Activated T-cell treated with anti-CD3 and anti-CD28 coated beads, Interleukin-2, amount 50 U/mL, for 1 hour (primary cell): Measurements from ENCODE around the gene CYSRT1.
"Not testable (repeated sequence)": the region's sequence is repeated elsewhere in the genome, so short reads cannot be mapped to it uniquely, and the experiment has no call there.

ENCODE experiments used
- DNase-seq: peaks from one replicate; pipeline ENCODE4 v3.0.0-alpha.2; 2020

CYSRT1 gene

DNA sequence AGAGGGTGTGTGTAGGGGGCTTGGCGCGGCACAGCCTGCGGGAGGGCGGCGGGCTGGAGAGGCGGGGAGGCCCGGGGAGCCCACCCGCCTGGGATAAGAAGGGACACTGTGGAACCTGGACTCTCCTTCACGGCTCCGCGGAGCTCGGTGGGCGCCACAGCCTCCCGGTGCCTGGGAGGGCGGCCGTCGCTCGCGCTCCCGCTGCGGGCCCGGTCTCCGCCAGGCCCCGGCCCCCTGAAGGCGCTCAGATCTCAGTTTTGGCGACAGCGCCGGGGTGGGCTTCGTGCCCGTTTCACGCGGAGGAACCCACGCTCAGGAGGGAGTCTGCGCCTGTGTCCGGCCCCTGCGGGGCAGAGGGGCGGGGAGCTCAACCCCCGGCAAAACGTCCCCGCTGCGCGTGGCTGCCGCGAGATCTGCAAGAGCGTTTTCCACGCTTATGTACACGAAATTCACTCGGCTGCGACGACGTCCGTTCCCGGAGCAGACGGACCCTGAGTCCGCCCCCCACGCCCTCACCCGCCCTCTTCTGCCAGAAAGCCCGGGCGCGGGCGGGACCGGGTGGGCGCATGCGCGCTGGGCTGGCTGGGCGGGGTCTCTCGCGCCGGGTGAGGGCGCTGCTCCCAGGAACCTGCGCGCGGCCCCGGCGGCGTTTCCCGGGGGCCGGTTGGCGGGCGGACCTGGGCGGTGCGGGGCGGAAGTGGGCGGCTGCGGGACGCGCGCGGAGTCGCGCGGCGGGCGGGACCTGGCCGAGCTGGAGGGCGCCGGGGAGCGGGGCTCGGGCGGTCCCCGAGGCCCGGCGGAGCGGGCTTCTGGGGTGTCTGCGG lies 29.9 kb downstream of the CYSRT1 start, which contains the start of gene NELFB:
NELFB (plus strand) TSS at position 704 of the 824 bp plus-strand sequence.
- DNase-seq = peak; percentile 99

DNA sequence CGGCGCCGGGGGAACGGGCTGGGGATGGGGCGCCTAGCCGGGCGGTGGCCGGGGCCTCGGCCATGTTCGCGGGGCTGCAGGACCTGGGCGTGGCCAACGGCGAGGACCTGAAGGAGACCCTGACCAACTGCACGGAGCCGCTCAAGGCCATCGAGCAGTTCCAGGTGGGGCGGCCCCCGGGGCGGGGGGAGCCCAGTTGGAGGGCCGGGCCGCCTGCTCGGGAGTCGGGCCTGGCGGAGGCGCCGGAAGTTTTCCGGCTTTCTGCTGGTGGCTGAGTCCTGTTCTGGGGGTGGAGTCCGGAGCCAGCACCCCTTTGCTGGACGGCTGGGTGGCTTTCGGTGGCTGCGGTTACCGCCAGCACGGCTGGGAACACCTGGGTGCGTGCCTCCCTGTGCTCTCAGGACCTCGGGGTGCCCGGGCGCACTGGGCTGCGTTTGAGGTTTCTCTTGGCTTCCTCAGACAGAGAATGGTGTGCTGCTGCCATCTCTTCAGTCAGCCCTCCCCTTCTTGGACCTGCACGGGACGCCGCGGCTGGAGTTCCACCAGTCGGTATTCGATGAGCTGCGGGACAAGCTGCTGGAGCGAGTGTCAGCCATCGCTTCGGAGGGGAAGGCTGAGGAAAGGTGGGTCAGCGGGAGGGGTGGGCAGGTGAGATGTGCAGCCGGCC lies 30.6 kb downstream of the CYSRT1 start:
- DNase-seq = no peak

DNA sequence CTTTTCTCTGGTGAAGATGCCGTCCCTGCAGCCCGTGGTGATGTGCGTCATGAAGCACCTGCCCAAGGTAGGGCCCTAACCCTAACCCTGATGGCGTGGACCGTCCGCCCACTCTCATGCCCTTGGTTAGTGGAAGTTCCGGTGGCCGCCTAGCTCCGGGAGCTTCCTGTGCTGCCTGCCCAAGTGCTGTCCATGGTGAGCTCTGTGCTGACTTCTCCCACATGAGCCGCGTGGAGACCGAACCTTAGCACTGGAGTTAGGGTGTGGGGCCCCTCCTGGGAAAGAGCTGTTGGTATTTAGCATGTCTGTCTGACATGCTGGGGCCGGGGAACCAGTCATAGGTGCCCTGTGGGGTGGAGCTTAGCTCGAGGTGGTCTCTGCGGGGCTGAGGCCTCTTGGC lies 31.4 kb downstream of the CYSRT1 start:
- DNase-seq = no peak

DNA sequence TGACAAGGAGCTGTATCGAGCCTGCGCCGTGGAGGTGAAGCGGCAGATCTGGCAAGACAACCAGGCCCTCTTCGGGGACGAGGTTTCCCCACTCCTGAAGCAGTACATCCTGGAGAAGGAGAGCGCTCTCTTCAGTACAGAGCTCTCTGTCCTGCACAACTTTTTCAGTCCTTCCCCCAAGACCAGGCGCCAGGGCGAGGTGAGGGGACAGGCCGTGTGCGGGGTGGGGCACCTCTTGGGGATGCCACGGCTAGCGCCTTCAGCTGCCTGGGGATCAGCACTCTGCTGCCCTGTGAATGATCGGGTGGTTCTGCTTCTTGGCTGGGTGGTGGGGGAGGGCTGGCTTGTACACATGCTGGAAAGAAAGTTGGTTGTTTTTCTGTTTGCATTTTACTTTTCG lies 31.9 kb downstream of the CYSRT1 start:
- DNase-seq = no peak

DNA sequence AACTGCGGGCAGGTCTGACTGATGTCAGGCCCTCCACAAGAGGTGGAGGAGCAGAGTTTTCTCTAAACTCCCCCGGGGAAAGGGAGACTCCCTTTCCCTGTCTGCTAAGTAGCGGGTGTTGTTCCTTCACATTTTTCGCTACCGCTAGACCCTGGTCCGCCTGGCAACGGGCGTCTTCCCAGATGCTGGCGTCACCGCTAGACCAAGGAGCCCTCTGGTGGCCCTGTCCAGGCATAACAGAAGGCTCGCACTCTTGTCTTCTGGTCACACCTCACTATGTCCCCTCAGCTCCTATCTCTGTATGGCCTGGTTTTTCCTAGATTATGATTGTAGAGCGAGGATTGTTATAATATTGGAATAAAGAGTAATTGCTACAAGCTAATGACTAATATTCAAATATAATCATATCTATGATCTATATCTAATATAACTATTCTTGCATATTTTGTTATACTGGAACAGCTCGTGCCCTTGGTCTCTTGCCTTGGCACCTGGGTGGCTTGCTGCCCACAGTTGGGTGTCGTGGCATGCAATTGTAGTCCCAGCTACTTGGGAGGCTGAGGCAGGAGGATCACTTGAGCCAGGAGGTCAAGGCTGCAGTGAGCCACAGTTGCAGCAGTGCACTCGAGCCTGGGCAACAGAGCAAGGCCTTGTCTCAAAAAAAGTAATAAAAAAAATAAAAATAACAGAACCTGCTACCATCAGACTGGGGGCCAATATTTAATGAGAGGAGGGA lies 37.4 kb downstream of the CYSRT1 start:
- not testable (repeated sequence) for DNase-seq

DNA sequence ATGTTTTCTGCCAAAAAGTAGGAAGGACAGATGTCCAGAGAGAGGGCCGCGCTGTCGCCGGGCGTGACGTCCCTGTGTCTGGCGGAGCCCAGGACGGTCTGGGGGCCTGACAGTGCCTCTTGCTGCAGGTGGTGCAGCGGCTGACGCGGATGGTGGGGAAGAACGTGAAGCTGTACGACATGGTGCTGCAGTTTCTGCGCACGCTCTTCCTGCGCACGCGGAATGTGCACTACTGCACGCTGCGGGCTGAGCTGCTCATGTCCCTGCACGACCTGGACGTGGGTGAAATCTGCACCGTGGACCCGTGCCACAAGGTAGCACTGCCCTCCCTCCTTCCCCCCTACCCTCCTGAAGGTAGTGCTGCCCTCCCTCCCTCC lies 37.9 kb downstream of the CYSRT1 start:
- DNase-seq = no peak

DNA sequence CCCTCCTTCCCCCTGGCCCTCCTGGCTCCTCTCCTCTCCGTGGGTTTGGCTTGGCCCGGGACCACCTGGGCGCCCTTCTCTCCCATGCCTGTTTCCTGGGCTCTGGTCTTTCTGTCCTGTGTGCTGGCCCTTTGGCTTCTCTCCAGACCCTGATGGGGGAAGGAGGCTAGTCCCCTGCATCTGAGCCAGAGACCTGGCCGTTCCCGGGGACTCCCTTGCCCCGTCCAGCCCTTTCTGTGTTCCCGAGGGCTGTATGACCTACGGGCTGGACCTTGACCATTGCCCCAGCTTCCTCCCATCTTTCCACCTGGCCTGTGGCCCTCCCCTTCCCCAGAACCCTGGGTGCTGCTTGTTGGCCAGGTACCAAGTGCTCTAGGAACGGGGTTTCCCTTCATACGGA lies 38.5 kb downstream of the CYSRT1 start:
- no peak for DNase-seq

DNA sequence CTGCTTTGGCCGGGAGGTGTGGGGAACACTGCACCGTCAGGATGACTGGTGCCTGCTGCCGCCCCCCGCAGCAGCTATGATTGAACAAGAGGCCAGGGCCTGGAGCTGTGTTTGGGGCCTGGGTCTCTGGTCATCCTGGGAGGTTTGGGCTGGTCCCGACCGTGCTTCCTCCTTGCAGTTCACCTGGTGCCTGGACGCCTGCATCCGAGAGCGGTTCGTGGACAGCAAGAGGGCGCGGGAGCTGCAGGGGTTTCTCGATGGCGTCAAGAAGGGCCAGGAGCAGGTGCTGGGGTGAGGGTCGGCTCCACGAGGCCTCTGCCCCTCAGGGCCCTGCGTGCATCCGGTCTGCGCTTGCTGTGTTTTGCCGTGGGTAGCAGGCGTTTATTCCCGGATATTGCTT lies 39.1 kb downstream of the CYSRT1 start:
- no peak for DNase-seq

DNA sequence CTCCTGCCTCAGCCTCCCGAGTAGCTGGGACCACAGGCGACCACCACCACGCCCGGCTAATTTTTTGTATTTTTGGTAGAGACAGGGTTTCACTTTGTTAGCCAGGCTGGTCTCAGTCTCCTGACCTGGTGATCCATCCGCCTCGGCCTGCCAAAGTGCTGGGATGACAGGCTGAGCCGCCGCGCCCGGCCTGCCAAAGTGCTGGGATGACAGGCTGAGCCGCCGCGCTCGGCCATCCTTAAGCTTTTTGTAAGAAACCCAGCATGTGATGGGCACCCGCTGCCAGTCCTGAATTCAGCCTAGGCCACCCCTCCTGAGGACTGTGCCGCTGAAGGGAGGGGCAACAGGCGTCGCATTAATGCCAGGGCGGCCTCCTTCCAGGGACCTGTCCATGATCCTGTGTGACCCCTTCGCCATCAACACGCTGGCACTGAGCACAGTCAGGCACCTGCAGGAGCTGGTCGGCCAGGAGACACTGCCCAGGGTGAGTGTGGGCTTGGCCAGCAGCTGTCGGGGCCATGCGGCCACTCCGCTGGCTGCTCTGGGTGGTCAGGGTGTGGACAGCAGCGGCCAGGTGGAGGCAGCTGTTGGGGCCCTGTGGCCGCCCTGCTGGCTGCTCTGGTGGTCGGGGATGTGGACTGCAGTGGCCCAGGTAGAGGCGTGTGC lies 40.7 kb downstream of the CYSRT1 start:
- no peak for DNase-seq

DNA sequence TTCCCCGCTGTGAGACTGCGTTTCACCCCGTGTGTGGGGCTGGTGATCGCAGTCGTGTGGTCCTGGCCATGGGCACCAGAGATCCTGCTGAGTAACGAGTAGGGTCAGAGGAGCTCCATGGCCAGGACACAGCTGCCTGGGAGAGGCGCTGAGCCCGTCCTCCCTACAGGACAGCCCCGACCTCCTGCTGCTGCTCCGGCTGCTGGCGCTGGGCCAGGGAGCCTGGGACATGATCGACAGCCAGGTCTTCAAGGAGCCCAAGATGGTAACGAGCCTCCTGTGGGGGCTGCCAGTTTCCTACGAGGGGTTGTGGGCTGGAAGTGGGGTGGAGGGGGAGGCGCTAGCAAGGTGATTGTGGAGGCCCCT lies 41.2 kb downstream of the CYSRT1 start:
- DNase-seq = no peak

DNA sequence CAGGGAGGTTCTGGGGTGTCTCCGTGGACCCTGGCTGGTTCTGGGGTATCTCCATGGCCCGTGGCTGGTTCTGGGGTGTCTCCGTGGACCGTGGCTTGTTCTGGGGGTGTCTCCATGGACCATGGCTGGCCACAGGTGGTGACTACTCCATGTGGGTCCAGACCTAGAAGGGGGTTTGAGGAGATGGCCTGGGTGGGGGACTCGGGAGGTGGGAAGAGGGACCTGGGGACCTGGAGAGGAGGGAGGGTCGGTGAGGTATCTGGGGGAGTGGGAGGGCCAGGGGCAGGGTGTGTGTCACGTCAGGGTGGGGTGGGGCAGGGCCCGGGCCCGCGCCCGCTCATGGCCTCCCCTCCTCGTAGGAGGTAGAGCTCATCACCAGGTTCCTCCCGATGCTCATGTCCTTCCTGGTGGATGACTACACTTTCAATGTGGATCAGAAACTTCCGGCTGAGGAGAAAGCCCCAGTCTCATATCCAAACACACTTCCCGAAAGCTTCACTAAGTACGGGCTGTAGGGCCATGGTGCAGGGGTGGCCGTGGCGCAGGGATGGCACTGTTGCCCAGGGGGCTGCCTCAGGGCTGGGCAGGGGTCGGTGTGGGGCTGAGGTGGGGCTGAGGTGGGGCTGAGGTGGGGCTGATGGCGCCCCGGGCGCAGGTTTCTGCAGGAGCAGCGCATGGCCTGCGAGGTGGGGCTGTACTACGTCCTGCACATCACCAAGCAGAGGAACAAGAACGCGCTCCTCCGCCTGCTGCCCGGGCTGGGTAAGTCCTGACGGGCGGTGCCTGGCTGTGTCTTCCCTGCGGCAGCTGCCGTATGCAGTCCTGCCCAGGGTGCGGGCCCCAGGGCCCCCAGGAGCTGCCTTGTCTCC lies 41.8 kb downstream of the CYSRT1 start:
- DNase-seq = no peak

DNA sequence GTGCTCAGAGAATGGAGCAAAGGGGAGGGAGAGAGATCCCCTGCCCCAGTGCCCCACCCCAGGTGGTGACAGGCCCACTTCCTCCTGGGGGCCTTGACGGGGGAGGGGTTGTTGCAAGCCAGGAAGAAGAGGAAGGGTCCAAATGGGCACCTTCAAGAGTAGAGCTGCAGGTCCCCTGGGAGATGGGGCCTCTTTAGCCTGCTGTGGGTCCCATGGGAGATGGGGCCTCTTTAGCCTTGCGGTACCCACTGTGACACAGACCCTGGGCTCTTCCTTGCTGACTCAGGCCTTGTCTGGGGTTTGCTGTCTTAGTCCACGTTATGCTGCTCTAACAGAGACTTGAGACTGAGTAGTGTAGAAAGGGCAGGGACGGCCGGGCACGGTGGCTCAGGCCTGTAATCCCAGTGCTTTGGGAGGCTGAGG lies 43.0 kb downstream of the CYSRT1 start:
- DNase-seq = no peak

DNA sequence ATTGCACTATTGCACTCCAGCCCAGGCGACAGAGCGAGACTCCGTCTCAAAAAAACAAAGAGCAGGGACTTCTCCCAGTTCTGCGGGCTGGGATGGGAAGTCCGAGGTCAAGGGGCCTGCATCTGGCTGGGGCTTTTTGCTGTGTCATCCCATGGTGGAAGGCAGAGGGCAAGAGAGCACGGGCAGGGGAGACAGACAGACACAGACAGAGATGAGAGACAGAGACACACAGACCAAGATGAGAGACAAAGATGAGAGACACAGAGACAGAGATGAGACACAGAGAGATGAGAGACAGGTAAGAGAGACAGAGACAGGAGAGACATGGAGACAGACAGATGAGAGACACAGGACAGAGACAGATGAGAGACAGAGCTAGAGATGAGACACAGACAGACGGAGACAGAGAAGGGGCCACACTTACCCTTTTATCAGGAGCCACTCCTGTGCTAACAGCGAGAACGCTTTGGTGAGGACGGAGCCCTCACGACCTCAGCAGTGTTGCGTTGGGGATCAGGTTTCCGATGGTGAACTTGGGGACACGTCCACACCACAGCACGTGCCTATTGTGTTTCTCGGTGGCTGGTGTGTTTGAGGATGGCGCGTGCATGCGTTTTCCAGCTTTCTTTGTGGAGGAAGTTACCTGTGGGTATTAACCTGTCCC lies 43.7 kb downstream of the CYSRT1 start:
- no peak for DNase-seq

DNA sequence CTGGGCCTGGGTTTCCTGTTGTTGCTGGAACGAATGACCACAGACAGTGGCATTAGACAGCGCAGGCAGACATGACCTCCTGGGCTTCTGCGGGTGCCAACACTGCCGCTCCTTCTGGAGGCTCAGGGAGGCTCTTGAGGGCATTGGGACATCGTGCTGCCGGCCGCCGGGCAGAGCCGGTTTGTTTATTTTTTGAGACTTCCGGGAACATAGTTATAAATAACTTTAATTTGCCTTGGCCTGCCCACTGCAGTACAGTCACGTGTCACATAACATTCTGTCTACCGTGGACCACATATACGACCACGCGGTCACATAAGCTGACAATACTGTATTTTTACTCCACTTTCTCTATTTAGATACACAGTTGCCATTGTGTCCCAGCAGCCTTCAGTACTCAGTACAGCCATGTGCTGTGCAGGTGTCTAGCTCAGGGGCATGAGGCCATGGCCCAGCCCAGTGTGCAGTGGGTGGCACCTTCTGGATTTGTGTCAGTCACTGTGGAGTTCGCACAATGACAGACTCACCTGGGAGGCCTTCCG lies 44.3 kb downstream of the CYSRT1 start:
- no peak for DNase-seq

DNA sequence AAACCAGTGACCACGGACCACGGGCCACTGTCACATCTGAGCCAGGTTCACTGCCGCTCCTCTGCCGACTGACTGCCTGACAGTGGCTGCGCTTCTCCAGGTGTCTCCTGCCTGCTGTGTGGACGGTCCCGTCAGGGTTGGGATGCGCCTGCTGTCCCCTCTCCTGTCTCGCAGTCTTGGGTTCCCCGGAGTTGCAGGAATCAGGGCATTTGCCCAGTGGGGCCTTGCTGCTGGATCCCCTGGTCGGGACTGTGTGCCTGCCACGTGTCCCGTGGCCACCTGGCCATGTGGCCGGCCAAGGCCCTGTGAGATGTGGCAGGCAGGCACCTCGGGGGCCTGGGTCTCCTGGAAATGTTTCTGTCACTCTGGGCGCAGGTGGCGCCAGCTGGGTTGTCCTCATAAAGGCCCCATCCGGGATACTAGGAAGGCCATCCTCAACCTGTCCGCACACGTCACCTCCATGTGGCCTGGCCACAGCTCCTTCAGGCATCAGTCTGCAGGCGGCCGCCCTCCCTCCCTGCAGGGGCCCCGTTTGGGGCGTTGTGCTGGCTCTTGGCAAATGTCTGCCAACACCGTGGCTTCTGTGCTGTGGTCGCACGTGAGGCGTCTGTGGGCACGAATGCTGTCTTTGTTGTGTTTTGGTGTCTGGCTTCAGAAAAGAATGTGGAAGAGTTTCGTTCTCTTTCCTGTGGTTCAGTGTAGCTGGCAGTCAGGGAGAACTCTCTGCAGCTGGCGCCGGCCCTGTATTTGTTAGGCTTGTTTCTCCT lies 46.1 kb downstream of the CYSRT1 start:
- peak; percentile 51 for DNase-seq

DNA sequence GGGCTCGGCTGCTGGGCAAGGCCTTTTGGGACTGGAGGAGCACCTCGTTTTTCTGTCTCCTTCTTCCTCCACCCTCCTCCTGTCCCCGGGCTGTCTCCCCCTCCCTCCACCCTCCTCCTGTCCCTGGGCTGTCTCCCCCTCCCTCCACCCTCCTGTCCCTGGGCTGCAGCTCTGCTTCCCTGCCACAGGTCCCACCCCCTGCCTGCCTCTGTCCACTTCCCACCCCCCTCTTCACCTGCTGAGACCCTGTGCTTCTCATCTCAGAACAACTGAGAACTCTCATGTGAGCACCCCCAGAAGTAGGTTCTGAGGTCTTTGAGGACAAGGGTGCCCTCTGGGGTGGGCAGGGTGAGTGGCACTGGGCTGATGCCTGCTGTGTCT lies 46.7 kb downstream of the CYSRT1 start:
- DNase-seq = no peak

DNA sequence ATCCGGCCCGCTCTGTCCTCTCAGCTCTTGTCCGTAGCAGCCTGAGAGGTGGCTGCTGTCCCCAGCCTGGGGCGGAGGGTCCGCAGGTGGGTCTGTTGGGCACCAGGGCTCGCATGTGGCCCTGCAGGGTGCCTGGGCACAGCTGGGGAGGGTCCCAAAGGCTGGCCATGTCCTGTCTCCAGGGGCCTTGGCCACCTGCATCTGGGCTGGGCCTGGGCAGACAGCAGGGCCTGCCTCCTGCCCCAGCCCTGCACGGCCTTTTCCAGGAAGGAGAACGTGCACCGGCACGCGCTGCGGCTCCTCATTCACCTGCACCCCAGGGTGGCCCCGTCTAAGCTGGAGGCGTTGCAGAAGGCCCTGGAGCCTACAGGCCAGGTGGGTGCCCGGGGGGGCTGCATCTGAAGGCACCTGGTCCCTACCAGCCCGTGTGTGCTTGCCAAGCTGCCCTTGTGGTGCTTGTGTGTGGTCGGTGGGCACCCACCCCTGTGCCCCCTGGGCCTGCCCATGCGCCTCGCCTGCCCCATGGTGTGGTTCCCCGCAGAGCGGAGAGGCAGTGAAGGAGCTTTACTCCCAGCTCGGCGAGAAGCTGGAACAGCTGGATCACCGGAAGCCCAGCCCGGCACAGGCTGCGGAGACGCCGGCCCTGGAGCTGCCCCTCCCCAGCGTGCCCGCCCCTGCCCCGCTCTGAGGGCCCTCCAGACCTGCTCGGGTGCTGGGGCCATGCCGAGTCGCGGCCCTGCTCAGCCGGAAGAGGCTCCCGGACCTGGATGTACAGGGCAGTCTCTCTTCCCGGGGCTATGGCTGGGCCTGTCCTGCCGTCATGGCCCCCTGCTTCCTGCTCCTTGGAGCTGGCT lies 47.5 kb downstream of the CYSRT1 start:
- DNase-seq = no peak

DNA sequence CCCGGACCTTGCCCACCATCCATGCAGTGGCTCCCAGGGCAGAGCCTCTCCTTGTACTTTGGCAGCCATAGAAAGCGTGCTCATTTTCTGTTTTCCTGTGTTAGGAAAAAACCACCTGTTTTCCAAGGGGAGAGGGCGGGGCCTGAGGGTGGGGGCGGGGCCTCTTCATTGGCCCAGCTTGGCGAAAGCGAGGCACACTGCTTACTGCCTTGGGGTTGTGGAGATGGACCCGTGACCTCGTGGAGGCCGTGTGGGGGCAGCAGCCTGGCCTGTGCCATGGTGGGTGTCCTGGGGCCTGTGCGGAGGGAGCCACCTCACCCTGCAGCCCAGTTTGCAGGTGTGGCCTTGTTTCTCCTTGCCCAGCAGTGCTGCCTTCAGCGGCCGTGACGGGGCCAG lies 48.1 kb downstream of the CYSRT1 start:
- DNase-seq = no peak

DNA sequence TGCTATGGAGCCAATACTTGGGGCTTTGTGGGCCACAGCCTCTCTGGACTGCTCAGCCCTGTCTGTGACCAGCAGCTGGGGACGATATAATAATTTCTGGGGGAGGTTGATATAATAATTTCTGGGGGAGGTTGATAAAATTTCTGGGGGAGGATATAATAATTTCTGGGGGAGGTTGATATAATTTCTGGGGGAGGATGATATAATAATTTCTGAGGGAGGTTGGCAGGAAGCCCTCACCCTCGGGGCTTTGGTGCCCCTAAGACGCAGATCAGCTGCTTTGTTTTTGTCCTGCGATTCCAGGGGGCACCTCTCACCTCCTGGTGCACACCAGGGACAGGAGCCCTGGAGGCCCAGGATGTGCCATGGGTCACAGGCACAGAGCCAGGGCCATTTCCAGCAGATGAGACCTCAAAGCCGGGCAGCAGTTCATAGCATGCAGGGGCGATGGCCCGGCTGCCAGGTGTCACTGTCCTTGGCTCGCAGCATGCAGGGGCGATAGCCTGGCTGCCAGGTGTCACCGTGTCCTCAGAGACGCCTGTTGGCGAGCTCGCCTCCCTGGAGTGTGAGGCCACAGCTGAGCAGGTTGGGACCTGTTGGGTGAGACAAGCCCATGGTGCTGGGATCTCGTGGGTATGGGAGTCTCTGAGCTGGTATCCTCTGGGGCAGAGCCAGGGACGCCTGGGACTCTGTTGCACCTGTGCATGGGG lies 48.8 kb downstream of the CYSRT1 start:
- DNase-seq = no peak
